ENCODE results near the gene OFD1.

- TF ChIP-seq CTCF (IDR thresholded peaks at IDR 0.05) (no peak), POLR2A (IDR thresholded peaks at IDR 0.05) (no peak), POLR2AphosphoS5 (IDR thresholded peaks at IDR 0.05) (no peak)
Measured at GRCh38 chrX:13764281-13764680, 29.7 kb downstream of the OFD1 start.
